ENCODE data around the gene GAST.
A peak's percentile ranks its signal among the peaks of the same experiment; 100 is the strongest.
"Not testable (repeated sequence)": the region's sequence is repeated elsewhere in the genome, so short reads cannot be mapped to it uniquely, and the experiment has no call there.

The GAST gene

DNA sequence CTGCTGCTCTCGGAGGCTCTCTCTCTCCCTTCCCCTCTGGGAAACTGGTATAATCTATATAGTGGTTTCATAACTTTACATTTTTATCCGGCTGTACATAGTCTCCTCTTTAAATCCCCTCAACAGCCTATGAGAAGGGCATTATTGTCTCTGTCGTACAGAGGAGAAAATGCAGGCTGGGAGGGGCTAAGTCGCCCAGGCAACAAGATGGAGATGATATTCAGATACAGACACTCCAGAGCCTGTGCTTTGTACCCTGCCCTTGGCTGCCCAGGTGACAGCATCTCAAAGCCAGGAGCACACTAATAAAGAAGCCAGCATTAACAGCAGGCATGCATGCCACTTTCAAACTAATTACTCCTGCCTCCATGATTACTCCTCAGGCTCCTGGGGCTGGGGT, 28.1 kb upstream of the GAST start:
- DNase-seq, result no peak

DNA sequence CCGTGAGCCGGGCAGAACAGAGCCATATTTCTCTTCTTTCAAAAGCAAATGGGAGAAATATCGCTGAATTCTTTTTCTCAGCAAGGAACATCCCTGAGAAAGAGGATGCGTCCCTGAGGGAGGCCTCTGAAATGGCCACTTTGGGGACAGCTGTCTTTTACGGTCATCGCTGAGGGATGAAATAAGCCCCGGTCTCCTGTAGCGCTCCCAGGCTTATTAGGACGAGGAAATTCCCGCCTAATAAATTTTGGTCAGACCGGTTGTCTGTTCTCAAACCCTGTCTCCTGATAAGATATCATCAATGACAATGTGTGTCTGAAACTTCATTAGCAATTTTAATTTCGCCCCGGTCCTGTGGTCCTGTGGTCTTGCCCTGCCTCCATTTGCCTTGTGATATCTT, 26.4 kb upstream of the GAST start:
- not testable (repeated sequence) for DNase-seq

DNA sequence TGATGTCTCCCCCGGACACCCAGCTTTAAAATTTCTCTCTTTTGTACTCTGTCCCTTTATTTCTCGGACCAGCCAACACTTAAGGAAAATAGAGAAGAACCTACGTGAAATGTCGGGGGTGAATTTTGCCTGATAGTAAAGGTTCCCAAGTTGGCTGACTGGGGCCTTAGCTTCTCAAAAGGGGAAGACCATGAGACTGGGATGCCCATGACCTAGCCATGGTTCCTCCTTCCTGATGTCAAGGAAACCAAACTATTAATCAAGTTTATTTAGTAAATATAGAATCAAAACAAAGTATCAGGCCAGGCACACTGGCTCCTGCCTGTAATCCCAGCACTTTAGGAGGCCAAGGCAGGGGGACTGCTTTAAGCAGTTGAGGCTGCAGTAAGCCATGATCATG, 25.9 kb upstream of the GAST start:
- DNase-seq, result no peak

DNA sequence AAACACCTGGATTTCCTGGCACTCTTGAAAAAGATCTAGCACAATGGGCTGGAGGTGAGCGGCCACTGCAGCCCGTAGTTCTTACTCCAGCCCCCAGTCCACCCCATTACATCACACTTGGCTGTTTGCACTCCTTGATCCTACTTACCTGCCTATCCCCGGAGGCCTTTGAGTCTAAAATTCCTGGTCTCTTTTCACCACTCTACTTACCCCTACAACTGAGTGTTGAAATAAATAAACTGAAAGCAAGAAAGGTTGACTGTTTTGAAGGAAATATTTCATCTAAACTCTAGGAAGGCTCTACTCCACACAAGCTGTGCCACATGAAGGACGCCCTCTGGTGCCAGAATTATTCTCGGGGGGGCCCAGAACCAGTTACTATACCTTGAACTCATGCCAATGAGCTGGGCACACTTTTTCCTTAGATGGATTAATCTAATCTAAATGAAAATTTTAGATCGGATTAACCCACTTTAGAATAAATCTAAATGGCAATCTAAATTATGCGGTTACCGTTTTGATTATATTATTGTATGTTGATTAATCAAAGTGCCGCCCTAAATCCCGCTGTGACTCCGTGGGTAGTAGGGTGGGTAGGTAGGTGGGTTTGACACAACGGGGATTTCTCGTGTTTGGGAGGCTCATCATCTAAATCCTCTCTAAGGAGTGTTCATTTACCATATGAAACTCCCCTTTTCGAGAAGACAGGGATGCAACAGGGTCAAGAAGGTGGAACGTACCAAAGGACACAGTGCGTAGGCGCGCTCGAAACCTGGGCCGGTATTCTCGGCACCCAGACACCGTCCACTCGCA, 24.1 kb upstream of the GAST start:
- peak; percentile 33 for DNase-seq

DNA sequence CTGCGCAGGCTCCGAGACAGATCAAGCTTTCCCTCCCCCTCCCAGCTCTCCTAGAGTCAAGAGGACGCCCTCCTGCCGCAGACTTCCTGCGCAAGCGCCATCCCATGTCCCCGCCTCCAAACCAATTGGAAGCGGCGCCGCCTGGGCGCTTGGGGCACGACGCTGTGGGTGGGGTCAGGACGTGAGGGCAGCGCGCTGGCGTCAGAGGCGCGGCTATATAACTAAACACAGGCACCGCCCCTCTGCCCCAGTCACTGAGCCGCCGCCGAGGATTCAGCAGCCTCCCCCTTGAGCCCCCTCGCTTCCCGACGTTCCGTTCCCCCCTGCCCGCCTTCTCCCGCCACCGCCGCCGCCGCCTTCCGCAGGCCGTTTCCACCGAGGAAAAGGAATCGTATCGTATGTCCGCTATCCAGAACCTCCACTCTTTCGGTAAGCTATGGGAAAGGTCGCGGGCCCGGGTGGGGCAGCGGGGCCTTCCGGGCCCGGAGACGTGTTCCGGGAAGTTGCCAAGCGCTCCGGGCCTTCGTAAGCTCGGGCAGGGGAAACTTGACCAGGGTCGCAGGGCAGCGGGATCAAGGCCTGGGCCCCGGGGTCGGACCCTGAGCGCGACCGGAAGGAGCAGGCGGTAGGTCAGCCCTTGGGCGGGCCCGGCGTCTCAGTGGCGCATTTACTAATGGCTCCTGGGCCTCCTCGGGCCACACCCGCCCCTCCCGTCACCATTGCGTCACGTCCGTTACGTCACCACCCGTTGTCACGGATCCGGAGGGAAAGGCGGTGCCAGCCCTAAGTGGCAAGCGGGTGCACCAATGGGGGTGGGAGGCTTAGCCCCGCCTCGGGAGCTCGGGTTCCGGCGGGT, 23.3 kb upstream of the GAST start, which contains the start of gene EIF1:
EIF1 (plus strand) TSS at position 245 of the 856 bp plus-strand sequence; CDS start at position 399, 154 bp downstream.
- DNase-seq, result peak; percentile 98

DNA sequence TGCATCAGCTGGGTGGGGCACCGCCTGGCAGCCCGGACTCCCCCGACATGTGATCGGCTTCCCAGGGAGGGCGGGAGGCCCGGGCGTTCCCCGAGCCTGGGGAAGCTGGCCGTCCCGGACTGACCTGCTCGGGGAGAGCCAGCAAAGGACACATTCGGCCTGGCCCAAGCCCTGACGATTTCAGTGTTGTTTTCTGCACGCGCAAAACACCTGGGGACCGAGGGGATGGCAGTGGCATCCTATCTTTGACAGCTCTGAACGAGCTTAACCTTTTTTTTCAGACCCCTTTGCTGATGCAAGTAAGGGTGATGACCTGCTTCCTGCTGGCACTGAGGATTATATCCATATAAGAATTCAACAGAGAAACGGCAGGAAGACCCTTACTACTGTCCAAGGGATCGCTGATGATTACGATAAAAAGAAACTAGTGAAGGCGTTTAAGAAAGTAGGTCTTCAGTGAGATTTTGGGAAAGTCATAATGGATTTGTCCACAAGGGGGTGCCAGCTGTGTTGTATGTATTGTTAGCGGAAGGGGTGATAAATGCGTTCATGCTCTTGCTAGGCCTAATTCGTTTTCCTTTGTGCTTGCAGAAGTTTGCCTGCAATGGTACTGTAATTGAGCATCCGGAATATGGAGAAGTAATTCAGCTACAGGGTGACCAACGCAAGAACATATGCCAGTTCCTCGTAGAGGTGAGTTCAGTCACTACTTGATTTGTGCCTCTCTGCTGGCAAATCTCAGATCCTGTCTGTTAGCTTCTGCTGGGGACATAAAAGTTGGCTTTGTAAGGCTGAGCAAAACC, 22.4 kb upstream of the GAST start:
- DNase-seq, result no peak

DNA sequence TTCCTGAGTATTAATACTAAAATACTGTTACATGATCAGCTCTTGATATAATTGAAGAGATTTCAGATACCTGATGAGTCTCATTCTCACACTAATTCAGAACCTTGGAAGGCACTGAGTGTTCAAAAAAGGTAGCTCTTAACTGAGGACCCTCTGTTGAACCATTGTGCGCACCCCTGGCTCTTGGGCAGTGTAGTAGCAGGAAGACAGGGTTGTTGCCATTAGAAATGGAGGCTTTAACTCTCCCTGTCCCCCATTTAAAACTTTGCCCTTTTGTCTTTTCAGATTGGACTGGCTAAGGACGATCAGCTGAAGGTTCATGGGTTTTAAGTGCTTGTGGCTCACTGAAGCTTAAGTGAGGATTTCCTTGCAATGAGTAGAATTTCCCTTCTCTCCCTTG, 21.6 kb upstream of the GAST start:
- no peak for DNase-seq

DNA sequence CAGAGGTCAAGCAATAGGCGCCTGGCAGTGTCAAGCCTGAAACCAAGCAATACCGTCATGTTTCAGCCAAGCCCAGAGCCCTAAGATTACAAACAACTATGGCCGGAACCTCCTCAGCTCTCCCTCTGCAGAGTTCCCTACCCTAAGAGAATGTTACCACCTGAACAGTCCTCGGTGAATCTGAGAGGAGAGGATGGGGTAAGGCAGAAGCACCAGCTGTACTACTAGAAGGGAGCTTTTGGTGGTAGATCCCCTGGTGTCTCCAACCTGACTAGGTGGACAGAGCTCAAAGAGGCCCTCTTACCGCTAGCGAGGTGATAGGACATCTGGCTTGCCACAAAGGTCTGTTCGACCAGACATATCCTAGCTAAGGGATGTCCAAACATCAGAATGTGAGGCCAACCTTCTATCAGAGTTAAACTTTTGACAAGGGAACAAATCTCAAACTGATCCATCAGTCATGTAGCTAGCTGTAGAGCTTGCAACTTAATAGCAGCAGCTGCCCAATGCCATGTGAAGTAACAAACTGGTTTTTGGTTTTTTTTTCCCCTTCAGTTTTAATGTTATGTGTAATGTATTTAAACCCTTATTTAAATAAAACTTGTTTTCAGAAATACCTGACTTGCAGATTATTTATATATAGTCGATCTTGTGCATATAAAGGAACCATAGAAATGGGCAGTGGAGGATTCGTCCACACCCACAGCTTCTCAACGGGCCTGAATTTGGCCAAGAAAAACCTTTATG, 20.9 kb upstream of the GAST start:
- no peak for DNase-seq

DNA sequence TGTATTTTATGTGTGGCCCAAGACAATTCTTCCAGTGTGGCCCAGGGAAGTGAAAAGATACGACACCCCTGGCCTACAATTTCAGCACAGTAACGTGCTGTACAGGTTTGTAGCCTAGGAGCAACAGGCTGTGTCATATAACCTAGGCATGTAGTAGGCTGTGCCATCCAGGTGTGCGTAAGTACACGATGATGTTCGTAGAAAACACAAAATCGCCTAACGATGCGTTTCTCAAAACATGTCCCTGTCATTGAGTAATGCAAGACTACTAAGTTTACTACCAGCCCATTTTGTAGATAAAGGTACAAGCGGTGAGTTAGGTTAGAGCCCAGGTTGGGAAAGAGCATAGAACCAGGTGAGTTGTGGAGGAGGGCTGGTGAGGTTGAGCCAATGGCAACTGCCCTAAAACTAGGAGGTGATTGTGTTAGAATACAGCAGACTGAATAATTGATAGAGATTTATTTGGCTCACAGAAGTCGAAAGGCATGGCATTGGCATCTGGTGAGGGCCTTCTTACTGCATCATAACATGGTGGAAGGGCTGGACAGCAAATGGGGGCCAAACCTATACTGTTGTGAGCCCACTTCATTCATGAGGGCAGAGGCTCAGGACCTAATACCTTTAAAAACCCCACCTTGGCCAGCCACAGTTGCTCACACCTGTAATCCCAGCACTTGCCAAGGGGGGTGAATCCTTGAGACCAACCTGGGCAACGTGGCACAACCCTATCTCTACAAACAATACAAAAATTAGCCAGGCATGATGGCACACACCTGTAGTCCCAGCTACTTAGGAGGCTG, 19.2 kb upstream of the GAST start:
- DNase-seq, result no peak

DNA sequence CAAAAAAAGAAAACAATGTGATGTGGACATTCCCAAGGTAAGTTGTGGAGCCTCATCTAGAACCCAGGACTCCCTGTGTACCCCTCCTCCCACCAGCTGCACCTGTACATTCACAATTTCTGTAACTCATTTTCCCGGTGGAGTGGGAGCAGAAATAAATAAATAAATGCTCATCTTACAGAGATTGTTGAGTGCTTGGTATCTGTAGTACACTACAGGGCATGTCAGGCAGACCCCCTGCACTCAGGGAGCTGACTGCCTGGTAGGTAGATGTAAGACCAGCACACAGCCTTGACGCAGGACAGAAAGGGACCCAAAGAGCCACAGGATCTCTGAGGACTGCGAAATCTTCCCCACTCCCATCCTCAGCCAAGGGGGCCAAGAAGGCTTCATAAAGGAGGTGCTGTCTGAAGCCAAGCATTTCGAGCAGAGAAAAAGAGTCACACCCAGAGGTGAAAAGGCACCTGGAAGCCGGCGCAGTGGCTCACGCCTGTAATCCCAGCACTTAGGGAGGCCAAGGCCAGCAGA, 16.9 kb upstream of the GAST start:
- no peak for DNase-seq

DNA sequence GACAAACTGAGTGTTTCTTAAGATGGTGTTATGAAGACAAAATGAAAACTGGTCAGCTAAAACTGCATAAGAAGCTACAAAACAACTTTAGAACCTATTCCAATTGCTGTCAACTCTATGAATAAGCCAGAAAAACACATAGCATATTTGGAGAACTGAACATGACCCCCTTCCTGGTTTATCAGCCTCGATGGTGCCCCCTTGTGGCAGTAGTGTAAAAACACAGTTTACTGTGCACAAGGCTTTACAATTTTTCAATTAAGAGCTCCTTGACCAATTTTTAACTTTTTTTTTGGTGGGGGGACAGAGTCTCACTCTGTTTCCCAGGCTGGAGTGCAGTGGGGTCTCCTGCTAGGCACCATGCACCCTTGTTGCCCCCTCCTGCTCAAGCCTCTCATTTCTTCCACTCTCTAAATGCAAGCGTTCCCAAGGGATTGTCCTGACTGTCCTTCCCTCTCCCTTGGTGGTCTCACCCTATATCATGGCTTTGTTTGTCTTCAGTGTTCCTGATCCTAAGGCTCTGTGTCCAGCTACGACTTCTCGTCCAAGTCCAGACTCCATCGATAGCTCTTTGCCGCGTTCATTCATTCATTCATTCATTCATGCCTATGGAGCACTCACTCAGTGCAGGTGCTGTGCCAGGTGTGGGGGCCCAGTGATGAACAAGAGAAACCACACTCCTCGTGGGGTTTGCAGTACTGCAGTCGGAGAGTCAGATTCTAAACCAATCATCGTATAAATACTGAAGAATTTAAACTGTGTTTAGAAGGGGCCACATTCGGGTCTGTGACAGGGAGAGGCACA, 16.0 kb upstream of the GAST start:
- DNase-seq, result peak; percentile 47

DNA sequence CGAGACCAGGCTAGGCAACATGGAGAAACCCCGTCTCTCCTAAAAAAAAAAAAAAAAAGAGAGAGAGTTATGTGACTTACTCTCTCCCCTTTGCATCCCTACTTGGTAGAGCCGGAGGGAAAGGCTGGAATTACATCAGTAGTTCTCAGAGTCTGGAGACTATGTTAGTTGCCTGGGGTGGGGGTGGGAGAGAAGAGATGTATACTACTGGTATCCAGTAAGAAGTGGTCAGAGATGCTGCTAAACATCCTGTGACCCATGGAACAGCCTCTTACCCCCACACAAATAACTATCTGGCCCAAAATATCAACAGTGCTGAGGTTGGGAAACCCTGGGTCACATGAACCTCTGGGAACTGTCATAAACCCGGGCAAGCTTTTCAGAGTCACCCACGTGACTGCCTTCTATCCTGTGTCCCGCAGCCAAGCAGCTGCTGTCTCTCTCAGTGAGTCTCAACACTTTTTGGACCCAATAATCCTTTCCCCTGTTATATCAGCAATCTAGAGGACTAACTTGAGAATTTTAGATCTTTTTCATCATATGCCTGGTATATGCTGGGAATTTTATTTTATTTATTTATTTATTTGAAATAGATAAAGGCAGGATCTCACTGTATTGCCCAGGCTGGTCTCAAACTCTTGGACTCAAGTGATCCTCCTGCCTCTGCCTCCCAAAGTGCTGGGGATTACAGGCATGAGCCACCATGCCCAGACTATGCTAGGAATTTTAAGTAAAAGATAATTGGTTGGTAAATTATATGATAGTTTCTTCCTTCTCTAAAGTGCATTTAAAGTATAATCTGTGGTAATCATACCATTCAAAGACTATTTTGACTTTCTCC, 14.8 kb upstream of the GAST start:
- no peak for DNase-seq

DNA sequence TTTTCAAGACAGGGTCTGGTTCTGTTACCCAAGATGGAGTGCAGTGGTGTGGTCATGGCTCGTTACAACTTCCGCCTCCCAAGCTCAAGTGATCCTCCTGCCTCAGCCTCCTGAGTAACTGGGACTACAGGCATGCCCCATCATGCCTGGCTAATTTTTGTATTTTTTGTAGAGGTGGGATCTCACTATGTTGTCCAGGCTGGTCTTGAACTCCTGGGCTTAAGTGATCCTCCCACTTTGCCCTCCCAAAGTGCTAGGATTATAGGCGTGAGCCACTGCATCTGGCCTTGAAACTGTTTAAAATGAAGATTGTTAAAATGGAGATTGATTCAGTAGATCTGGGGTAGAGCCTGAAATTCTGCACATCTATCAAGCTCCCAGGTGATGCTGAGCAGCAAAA, 11.3 kb upstream of the GAST start:
- not testable (repeated sequence) for DNase-seq

DNA sequence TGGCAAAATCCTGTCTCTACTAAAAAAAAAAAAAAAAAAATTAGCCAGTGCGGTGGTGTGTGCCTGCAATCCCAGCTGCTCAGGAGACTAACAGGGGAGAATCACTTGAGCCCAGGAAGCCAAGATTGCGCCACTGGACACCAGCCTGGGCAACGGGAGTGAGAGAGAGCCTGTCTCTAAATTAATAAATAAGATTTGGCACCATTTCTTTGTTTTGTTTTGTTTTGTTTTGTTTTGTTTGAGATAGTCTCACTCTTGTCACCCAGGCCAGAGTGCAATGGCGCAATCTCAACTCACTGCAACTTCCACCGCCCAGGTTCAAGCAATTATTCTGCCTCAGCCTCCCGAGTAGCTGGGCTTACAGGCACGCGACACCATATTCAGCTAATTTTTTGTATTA, 9.4 kb upstream of the GAST start:
- no peak for DNase-seq

DNA sequence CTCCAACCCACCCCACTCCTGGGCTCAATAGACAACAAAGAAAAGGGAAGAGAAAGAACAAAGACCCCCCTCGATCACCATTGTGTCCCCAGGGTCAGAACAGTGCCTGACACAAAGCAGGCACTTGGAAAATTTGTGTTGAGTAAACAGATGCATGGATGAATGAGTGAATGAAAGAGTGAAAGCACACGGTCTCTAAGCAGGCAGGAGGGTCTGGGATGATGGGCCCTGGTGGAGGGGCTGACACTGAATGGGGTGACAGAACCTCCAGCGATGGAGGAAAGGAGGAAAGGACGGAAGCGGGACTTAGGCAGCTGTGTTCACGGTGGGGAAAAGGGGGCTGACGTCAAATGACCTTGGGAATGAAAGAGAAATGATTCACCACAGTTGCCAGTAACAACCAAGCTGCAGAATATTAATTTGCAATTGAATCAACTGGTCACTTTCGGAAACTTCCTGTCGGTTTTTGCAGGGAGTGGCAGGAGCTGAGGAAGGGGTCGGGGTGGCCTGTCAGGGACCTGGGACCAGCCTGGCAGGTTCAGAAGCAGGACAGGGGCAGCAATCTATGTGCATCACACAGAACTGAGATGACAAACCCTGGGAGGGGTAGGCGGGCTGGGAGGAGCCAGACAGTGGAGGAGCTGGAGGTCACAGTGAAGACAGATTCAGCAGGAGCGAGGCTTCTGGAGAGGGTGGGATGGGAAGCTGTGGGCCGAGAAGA, 6.7 kb upstream of the GAST start:
- DNase-seq, result no peak

DNA sequence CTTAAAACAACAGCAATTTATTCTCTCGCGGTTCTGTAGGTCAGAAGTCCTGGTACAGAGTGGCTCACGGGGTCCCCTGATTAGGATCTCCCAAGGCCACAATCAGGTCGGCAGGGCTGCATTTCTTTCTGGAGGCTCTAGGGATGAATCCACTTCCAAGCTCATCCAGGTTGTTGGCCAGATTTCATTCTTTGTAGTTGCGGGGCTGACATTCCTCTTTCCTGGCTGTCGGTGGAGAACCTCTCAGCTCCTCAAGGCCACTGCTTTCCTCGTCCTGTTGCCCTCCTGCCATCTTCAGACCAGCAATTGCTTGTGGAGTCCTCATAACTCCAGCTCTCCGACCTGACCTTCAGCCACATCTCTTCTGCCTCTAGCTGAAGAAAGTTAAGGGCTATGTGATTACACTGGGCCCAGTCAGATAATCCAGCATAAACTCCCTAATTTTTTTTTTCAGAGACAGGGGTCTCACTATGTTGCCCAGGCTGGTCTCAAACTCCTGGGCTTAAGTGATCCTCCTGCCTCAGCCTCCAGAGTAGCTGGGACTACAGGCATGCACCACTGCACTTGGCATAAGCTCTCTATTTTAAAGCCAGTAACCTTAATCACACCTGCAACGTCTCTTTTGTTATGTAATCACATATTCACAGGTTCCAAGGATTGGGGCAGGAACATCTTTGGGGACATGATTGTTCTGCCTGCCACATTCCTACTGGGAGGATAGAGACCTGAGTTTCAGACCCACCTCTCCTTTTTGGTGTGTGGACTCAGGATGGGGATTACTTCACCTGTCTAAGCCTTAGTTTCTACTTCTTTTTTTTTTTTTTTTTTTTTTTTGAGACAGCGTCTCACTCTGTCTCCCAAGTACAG, 4.1 kb upstream of the GAST start:
- no peak for DNase-seq

DNA sequence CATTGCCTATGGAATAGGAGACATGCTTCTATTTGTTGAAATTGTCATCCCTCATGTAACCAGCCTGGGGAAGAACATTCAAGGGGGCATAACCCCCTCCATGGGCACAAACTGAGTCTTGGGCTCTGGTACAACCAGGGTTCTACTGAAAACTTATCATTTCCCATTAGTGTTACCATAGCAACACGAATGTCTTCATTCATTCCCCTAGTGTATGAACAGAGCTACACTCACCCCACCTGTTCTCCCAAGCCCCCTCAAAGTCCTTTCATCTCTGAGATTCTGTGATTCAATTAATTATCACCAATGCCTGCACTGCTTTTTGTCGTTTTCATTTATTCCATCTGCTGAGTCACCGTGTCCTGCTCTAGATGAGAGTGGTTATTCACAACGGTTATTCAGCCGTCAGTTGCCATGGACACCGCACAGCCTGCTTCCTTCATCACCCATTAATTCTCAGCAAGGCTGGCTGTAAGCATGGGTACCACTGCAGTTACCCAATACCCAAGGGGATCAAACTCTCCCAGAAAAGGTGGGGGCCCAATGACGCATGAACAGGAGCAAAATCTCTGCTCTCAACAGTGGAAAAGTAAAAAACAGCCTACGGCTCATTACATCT, 1.6 kb upstream of the GAST start:
- peak; percentile 50 for DNase-seq
